IPS DF 6.9 (cell line): ENCODE measurements around the gene GRM2.
A peak's percentile ranks its signal among the peaks of the same experiment; 100 is the strongest.

Source experiments
- DNase-seq: peaks from one replicate; pipeline ENCODE4 v3.0.0-alpha.2; 2013; ENCODE audit warnings: low read depth, low spot score
- H3K27ac ChIP-seq: one replicate; pipeline ENCODE4 v1.5.1; 2013; ENCODE audit warnings: low read length, control low read depth
- H3K27me3 ChIP-seq: 2 replicates; pipeline ENCODE4 v1.6.1; 2013; ENCODE audit warnings: mild to moderate bottlenecking, low read length; ENCODE audit not compliant: control insufficient read depth, insufficient read depth
- H3K36me3 ChIP-seq: 2 replicates; pipeline ENCODE4 v1.6.1; 2013; ENCODE audit warnings: low read length; ENCODE audit not compliant: control insufficient read depth, insufficient read depth
- H3K4me1 ChIP-seq: 2 replicates; pipeline ENCODE4 v1.6.1; 2013; ENCODE audit warnings: low read length; ENCODE audit not compliant: control insufficient read depth, insufficient read depth
- H3K4me3 ChIP-seq: 2 replicates; pipeline ENCODE4 v1.5.1; 2013; ENCODE audit warnings: mild to moderate bottlenecking, low read length
- H3K9me3 ChIP-seq: 2 replicates; pipeline ENCODE4 v1.6.1; 2013; ENCODE audit warnings: low read length, inconsistent platforms; ENCODE audit not compliant: control insufficient read depth, insufficient read depth
- WGBS: extraction: QIAGEN DNeasy Blood & Tissue Kit; methylation state at CpG from one replicate; pipeline ENCODE4 v1.1.7; 2013; ENCODE audit warnings: mixed read lengths, missing lambda C conversion rate; ENCODE audit not compliant: insufficient read length, insufficient coverage; 5-methylcytosine and 5-hydroxymethylcytosine counted together

GRM2 gene

GRCh38 chr3:51706788-51707731 lies at the start of gene GRM2:
TSS of gene GRM2 (plus strand) at chr3:51707068. CDS start at chr3:51708984, 1,916 bp downstream.
- Histone ChIP-seq H3K4me1 (peaks cover 4% of the 10 kb centered on the region), H3K9me3 (no peaks in the 10 kb centered on the region), H3K27ac (no peak within 1 kb of the TSS), H3K4me3 (peak within 1 kb of the TSS; percentile 54; the same call in 1 of the 2 replicates), H3K36me3 (no peaks in the 10 kb centered on the region), H3K27me3 (peaks cover 13% of the 10 kb centered on the region)
- peak; percentile 61 for DNase-seq
- no CpG with 5 or more reads among the region's 69 CpGs for WGBS

- Histone ChIP-seq H3K4me1 (no peaks in the 10 kb centered on the region), H3K27ac (no peak overlapping the region), H3K9me3 (no peaks in the 10 kb centered on the region), H3K4me3 (no peak overlapping the region), H3K27me3 (no peaks in the 10 kb centered on the region), H3K36me3 (peaks cover 5% of the 10 kb centered on the region; the same call in 1 of the 2 replicates)
- no peak for DNase-seq
- WGBS: no CpG with 5 or more reads among the region's 3 CpGs
These were observed 49.6 kb upstream of the GRM2 start for GRCh38 chr3:51657234-51657633.

GRCh38 chr3:51659942-51660341 lies 46.9 kb upstream of the GRM2 start:
- Histone ChIP-seq H3K4me1 (no peaks in the 10 kb centered on the region), H3K9me3 (no peaks in the 10 kb centered on the region), H3K4me3 (no peak overlapping the region), H3K27ac (no peak overlapping the region), H3K27me3 (no peaks in the 10 kb centered on the region), H3K36me3 (peaks cover 15% of the 10 kb centered on the region)
- WGBS: no CpG with 5 or more reads among the region's 9 CpGs
- no peak for DNase-seq

GRCh38 chr3:51662456-51662855 lies 44.4 kb upstream of the GRM2 start:
- peaks cover 15% of the 10 kb centered on the region for H3K36me3 ChIP-seq
- no peak overlapping the region for H3K4me3 ChIP-seq
- no peaks in the 10 kb centered on the region for H3K4me1 ChIP-seq
- H3K9me3 ChIP-seq: no peaks in the 10 kb centered on the region
- WGBS: no CpG with 5 or more reads among the region's 14 CpGs
- no peaks in the 10 kb centered on the region for H3K27me3 ChIP-seq
- H3K27ac ChIP-seq: no peak overlapping the region
- no peak for DNase-seq

GRCh38 chr3:51668756-51669155 lies 38.1 kb upstream of the GRM2 start:
- H3K4me1 ChIP-seq: peaks cover 2% of the 10 kb centered on the region; the same call in 1 of the 2 replicates
- WGBS: no CpG with 5 or more reads among the region's 1 CpG
- no peak for DNase-seq
- H3K4me3 ChIP-seq: no peak overlapping the region
- H3K36me3 ChIP-seq: no peaks in the 10 kb centered on the region
- H3K9me3 ChIP-seq: no peaks in the 10 kb centered on the region
- H3K27ac ChIP-seq: no peak overlapping the region
- H3K27me3 ChIP-seq: no peaks in the 10 kb centered on the region

- H3K4me1 ChIP-seq: peaks cover 2% of the 10 kb centered on the region; the same call in 1 of the 2 replicates
- no CpG with 5 or more reads among the region's 9 CpGs for WGBS
- no peak overlapping the region for H3K27ac ChIP-seq
- H3K36me3 ChIP-seq: no peaks in the 10 kb centered on the region
- no peaks in the 10 kb centered on the region for H3K27me3 ChIP-seq
- H3K9me3 ChIP-seq: no peaks in the 10 kb centered on the region
- peak; percentile 89 for DNase-seq
- H3K4me3 ChIP-seq: no peak overlapping the region
These were observed 37.4 kb upstream of the GRM2 start for GRCh38 chr3:51669241-51670052.

- Histone ChIP-seq H3K36me3 (no peaks in the 10 kb centered on the region), H3K4me1 (peaks cover 2% of the 10 kb centered on the region; the same call in 1 of the 2 replicates), H3K27me3 (no peaks in the 10 kb centered on the region), H3K9me3 (no peaks in the 10 kb centered on the region), H3K4me3 (no peak overlapping the region; the same call in 1 of the 2 replicates), H3K27ac (no peak overlapping the region)
- WGBS: no CpG with 5 or more reads among the region's 15 CpGs
- DNase-seq: no peak
These were observed 36.6 kb upstream of the GRM2 start for GRCh38 chr3:51670053-51670822.

GRCh38 chr3:51670823-51671733 lies 35.8 kb upstream of the GRM2 start, which contains the start of gene TEX264:
TSS of gene TEX264 (plus strand) at chr3:51671252. CDS start at chr3:51674305, 3,053 bp downstream.
- Histone ChIP-seq H3K27ac (no peak within 1 kb of the TSS), H3K4me3 (peak within 1 kb of the TSS; percentile 69), H3K9me3 (no peaks in the 10 kb centered on the region), H3K27me3 (no peaks in the 10 kb centered on the region), H3K36me3 (no peaks in the 10 kb centered on the region), H3K4me1 (peaks cover 2% of the 10 kb centered on the region; the same call in 1 of the 2 replicates)
- WGBS: no CpG with 5 or more reads among the region's 81 CpGs
- DNase-seq: peak; percentile 29

GRCh38 chr3:51671734-51672475 lies 35.0 kb upstream of the GRM2 start:
- Histone ChIP-seq H3K4me1 (peaks cover 2% of the 10 kb centered on the region; the same call in 1 of the 2 replicates), H3K4me3 (peak overlapping the region; percentile 69), H3K27ac (no peak overlapping the region), H3K9me3 (no peaks in the 10 kb centered on the region), H3K27me3 (no peaks in the 10 kb centered on the region), H3K36me3 (no peaks in the 10 kb centered on the region)
- DNase-seq: peak; percentile 47
- no CpG with 5 or more reads among the region's 40 CpGs for WGBS
